Body of pancreas (tissue), 4 donors: ENCODE results near the gene PLEKHA6.

Experiments
- POLR2A ChIP-seq, 3 donors: fragments of 450-650 bp; IDR thresholded peaks; one replicate each; pipeline ENCODE4 v1.6.1; 2016; ENCODE audit warnings: antibody characterized with exemption in 3 of 3, mild to moderate bottlenecking in 2 of 3
- TF ChIP-seq, protein P1 (sequence below), 7 experiments: fragments of 450-650 bp in 4 of 7; fragments of 200-600 bp in 3 of 7; sonication (generic) in 3 of 7; IDR thresholded peaks; one replicate each; pipeline ENCODE4 v1.5.1; 2016 to 2019; ENCODE audit warnings: antibody characterized with exemption in 7 of 7

DNA sequence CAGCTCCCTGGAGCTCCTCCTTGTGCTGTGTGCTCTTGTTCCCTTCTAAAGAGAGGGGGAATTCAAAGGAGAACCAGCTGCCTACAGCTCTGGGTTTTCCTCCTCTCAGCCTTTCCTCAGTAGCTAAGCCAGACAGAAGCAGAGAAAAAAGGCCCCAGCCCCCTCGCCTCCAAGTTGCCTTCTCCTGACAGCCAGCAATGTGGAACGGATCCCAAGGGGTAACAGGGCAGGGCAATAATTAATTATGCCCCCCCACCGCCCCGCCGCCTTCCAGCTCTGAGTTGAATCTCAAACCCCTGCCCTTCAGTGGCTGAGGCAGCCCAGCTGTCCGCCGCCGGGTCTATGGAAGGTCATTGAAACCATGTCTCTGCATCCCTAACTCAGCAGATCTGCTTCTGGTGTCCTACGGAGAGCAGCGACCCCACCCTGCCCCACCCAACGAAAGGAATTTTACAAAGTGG, 76.9 kb downstream of the PLEKHA6 start:
- TF ChIP-seq POLR2A (IDR thresholded peaks at IDR 0.05) = no peak
- TF ChIP-seq, protein P1, sequence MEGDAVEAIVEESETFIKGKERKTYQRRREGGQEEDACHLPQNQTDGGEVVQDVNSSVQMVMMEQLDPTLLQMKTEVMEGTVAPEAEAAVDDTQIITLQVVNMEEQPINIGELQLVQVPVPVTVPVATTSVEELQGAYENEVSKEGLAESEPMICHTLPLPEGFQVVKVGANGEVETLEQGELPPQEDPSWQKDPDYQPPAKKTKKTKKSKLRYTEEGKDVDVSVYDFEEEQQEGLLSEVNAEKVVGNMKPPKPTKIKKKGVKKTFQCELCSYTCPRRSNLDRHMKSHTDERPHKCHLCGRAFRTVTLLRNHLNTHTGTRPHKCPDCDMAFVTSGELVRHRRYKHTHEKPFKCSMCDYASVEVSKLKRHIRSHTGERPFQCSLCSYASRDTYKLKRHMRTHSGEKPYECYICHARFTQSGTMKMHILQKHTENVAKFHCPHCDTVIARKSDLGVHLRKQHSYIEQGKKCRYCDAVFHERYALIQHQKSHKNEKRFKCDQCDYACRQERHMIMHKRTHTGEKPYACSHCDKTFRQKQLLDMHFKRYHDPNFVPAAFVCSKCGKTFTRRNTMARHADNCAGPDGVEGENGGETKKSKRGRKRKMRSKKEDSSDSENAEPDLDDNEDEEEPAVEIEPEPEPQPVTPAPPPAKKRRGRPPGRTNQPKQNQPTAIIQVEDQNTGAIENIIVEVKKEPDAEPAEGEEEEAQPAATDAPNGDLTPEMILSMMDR (IDR thresholded peaks at IDR 0.05) = no peak
